Measurements from ENCODE around the gene MUC4. TPM values are rescaled to one million over a fixed set of nuclear protein-coding genes. Genes with fewer than 3 reads are reported as not detected.
A peak's percentile ranks its signal among the peaks of the same experiment; 100 is the strongest.
"Not testable (repeated sequence)": the region's sequence is repeated elsewhere in the genome, so short reads cannot be mapped to it uniquely, and the experiment has no call there.

The MUC4 gene
- total and polyA plus RNA-seq, 3 experiments from 2014 or later: 0.24 to 0.35 TPM; not detected in 1

DNA sequence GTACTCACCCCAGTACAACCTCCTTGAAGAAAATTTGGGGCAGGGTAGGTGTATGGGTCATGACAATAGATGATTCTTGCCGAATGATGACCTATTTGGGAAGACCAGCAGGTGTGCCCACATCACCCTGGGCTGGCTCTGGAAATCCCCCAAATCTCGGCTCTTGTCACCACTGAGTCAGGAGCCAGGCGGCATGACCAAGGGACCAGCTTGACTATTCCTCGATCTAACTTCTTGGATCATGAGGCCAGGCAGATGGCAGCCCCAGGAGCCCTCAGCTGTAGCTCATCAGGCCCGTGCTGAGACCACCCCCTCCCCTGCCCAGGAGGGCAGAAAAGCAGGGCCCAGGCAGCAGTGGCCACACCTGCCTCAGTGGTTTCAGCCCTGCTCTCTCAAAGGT, 9.2 kb upstream of the MUC4 start:
- H3K9me3 Mint-ChIP-seq: no peaks in the 10 kb centered on the region
- no peaks in the 10 kb centered on the region for H3K36me3 ChIP-seq (ENCODE audit: insufficient read depth, low read length)
- CTCF ChIA-PET: no interaction called here
- no peaks in the 10 kb centered on the region for H3K4me1 ChIP-seq (ENCODE audit: insufficient read depth, low read length)
- POLR2A ChIA-PET: no interaction called here
- H3K27me3 ChIP-seq (ENCODE audit: insufficient read depth, low read length, poor library complexity, severe bottlenecking): no peaks in the 10 kb centered on the region
- H3K9me3 ChIP-seq (ENCODE audit: low read length): no peaks in the 10 kb centered on the region
- H3K27me3 Mint-ChIP-seq: peaks cover 2 to 22% of the 10 kb centered on the region in 2 donors
- no peak for DNase-seq
- no peak overlapping the region for H3K27ac ChIP-seq (ENCODE audit: low read depth, low read length)
- no peaks in the 10 kb centered on the region for H3K4me1 Mint-ChIP-seq
- no peak overlapping the region for H3K4me3 Mint-ChIP-seq
- no peak overlapping the region for H3K27ac Mint-ChIP-seq
- no peaks in the 10 kb centered on the region for H3K36me3 Mint-ChIP-seq
- no peak overlapping the region for H3K4me3 ChIP-seq (ENCODE audit: low read length)

DNA sequence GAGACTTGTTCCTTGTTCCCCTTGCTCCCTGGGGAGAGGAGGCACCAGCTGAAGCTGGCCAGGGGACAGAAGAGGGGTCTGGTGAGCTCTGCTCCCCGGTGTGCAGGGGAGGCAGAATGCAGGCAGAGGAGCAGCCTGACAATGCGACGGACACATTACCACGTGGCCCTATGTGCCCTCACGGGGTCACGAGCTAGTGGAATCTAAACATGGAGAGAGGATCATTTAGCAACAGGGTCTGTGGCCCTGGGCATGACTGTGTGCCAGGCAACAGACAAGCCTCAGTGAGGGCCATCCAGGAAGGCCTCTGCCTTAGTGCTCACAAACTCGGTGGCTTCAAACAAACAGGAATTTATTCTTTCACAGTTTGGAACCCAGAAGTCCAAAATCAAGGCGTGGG, 8.5 kb upstream of the MUC4 start:
- ChIA-PET POLR2A (no interaction called here), CTCF (no interaction called here)
- Histone ChIP-seq H3K27me3 (ENCODE audit: insufficient read depth, low read length, poor library complexity, severe bottlenecking) (no peaks in the 10 kb centered on the region), H3K9me3 (ENCODE audit: low read length) (no peaks in the 10 kb centered on the region), H3K4me3 (ENCODE audit: low read length) (no peak overlapping the region), H3K4me1 (ENCODE audit: insufficient read depth, low read length) (no peaks in the 10 kb centered on the region), H3K36me3 (ENCODE audit: insufficient read depth, low read length) (no peaks in the 10 kb centered on the region), H3K27ac (ENCODE audit: low read depth, low read length) (no peak overlapping the region)
- no peaks in the 10 kb centered on the region for H3K9me3 Mint-ChIP-seq
- no peak overlapping the region for H3K4me3 Mint-ChIP-seq
- H3K27me3 Mint-ChIP-seq: peaks cover 2 to 22% of the 10 kb centered on the region in 2 donors
- H3K4me1 Mint-ChIP-seq: no peaks in the 10 kb centered on the region
- no peaks in the 10 kb centered on the region for H3K36me3 Mint-ChIP-seq
- H3K27ac Mint-ChIP-seq: no peak overlapping the region
- DNase-seq: no peak

- Mint-ChIP-seq H3K36me3 (no peaks in the 10 kb centered on the region), H3K27ac (no peak overlapping the region), H3K9me3 (no peaks in the 10 kb centered on the region), H3K27me3 (peaks cover 4 to 15% of the 10 kb centered on the region in 2 donors), H3K4me1 (no peaks in the 10 kb centered on the region), H3K4me3 (no peak overlapping the region)
- Histone ChIP-seq H3K9me3 (ENCODE audit: low read length) (no peaks in the 10 kb centered on the region), H3K27ac (ENCODE audit: low read depth, low read length) (no peak overlapping the region), H3K36me3 (ENCODE audit: insufficient read depth, low read length) (no peaks in the 10 kb centered on the region), H3K4me3 (ENCODE audit: low read length) (no peak overlapping the region), H3K27me3 (ENCODE audit: insufficient read depth, low read length, poor library complexity, severe bottlenecking) (no peaks in the 10 kb centered on the region), H3K4me1 (ENCODE audit: insufficient read depth, low read length) (no peaks in the 10 kb centered on the region)
- no peak for DNase-seq
- ChIA-PET POLR2A (no interaction called here), CTCF (no interaction called here)
These were observed 6.6 kb upstream of the MUC4 start for GRCh38 chr3:195818301-195818700.

DNA sequence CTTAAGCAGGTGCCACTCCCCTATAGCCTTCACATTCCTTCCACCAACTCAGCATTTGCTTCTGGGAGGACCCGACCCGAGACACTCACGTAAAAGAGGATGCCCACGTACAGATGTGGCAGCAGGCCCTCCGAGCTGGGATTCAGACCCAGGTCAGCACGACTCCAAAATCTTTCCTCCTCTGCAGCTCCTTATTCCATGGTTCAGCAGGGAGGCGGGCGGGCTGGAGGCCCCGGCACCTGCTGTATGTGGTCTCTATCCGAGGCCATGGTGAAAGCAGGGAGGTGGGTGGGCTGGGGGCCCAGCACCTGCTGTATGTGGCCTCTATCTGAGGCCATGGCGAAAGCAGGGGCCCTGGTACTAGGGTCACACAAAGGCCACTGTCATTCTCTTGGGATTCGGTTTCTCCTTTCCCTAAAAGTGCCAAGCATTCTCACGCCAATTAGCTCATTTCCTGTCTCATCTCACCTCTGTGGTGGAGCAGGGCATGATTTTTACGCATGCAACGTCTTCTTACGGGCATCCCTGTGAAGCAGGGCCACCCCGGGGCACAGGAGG, 5.9 kb upstream of the MUC4 start:
- H3K36me3 Mint-ChIP-seq: no peaks in the 10 kb centered on the region
- Histone ChIP-seq H3K9me3 (ENCODE audit: low read length) (no peaks in the 10 kb centered on the region), H3K36me3 (ENCODE audit: insufficient read depth, low read length) (no peaks in the 10 kb centered on the region), H3K4me3 (ENCODE audit: low read length) (no peak overlapping the region), H3K27ac (ENCODE audit: low read depth, low read length) (no peak overlapping the region), H3K4me1 (ENCODE audit: insufficient read depth, low read length) (no peaks in the 10 kb centered on the region), H3K27me3 (ENCODE audit: insufficient read depth, low read length, poor library complexity, severe bottlenecking) (no peaks in the 10 kb centered on the region)
- CTCF ChIA-PET: no interaction called here
- POLR2A ChIA-PET: no interaction called here
- no peaks in the 10 kb centered on the region for H3K9me3 Mint-ChIP-seq
- no peak overlapping the region for H3K4me3 Mint-ChIP-seq
- no peaks in the 10 kb centered on the region for H3K4me1 Mint-ChIP-seq
- DNase-seq: peak in 1 of 5 donors; percentile 30
- peak overlapping the region in 1 of 8 donors; percentile 88 for H3K27ac Mint-ChIP-seq
- peaks cover 4 to 13% of the 10 kb centered on the region in 2 donors for H3K27me3 Mint-ChIP-seq

- H3K4me1 ChIP-seq (ENCODE audit: insufficient read depth, low read length); H3K4me3 ChIP-seq (ENCODE audit: low read length); H3K27me3 Mint-ChIP-seq; CTCF ChIA-PET; H3K9me3 ChIP-seq (ENCODE audit: low read length); DNase-seq; H3K4me1 Mint-ChIP-seq; H3K9me3 Mint-ChIP-seq; H3K27ac ChIP-seq (ENCODE audit: low read depth, low read length); H3K27me3 ChIP-seq (ENCODE audit: insufficient read depth, low read length, poor library complexity, severe bottlenecking); H3K36me3 ChIP-seq (ENCODE audit: insufficient read depth, low read length); POLR2A ChIA-PET; H3K4me3 Mint-ChIP-seq; H3K36me3 Mint-ChIP-seq: not testable (repeated sequence)
- H3K27ac Mint-ChIP-seq: peak overlapping the region in 2 of 8 donors; percentile 9 to 46
These were observed 4.7 kb upstream of the MUC4 start for GRCh38 chr3:195816276-195816913.

GRCh38 chr3:195815169-195815771, 3.5 kb upstream of the MUC4 start:
- H3K36me3 Mint-ChIP-seq: no peaks in the 10 kb centered on the region
- no peaks in the 10 kb centered on the region for H3K9me3 Mint-ChIP-seq
- H3K27ac Mint-ChIP-seq: no peak overlapping the region
- Histone ChIP-seq H3K4me1 (ENCODE audit: insufficient read depth, low read length) (no peaks in the 10 kb centered on the region), H3K9me3 (ENCODE audit: low read length) (no peaks in the 10 kb centered on the region), H3K36me3 (ENCODE audit: insufficient read depth, low read length) (no peaks in the 10 kb centered on the region), H3K4me3 (ENCODE audit: low read length) (no peak overlapping the region), H3K27me3 (ENCODE audit: insufficient read depth, low read length, poor library complexity, severe bottlenecking) (no peaks in the 10 kb centered on the region), H3K27ac (ENCODE audit: low read depth, low read length) (peak overlapping the region; percentile 9)
- ChIA-PET POLR2A (no interaction called here), CTCF (no interaction called here)
- H3K4me1 Mint-ChIP-seq: no peaks in the 10 kb centered on the region
- no peak overlapping the region for H3K4me3 Mint-ChIP-seq
- peaks cover 4 to 5% of the 10 kb centered on the region in 2 donors for H3K27me3 Mint-ChIP-seq
- DNase-seq: no peak

- Histone ChIP-seq H3K36me3 (ENCODE audit: insufficient read depth, low read length) (no peaks in the 10 kb centered on the region), H3K4me1 (ENCODE audit: insufficient read depth, low read length) (no peaks in the 10 kb centered on the region), H3K27me3 (ENCODE audit: insufficient read depth, low read length, poor library complexity, severe bottlenecking) (no peaks in the 10 kb centered on the region), H3K4me3 (ENCODE audit: low read length) (no peak overlapping the region), H3K27ac (ENCODE audit: low read depth, low read length) (no peak overlapping the region), H3K9me3 (ENCODE audit: low read length) (no peaks in the 10 kb centered on the region)
- no peak for DNase-seq
- peak overlapping the region in 1 of 8 donors; percentile 83 for H3K27ac Mint-ChIP-seq
- H3K9me3 Mint-ChIP-seq: no peaks in the 10 kb centered on the region
- peaks cover 4 to 8% of the 10 kb centered on the region in 2 donors for H3K27me3 Mint-ChIP-seq
- H3K36me3 Mint-ChIP-seq: no peaks in the 10 kb centered on the region
- H3K4me1 Mint-ChIP-seq: no peaks in the 10 kb centered on the region
- POLR2A ChIA-PET: interaction anchor here (0.6 kb wide), 1 partner anchor 804 kb away, joined by 3 read pairs; no protein-coding TSS in a partner anchor
- CTCF ChIA-PET: interaction anchor here (1.2 kb wide), 1 partner anchor 46 kb away, joined by 3 read pairs; no protein-coding TSS in a partner anchor
- no peak overlapping the region for H3K4me3 Mint-ChIP-seq
These were observed 2.3 kb upstream of the MUC4 start for GRCh38 chr3:195813916-195814640.

DNA sequence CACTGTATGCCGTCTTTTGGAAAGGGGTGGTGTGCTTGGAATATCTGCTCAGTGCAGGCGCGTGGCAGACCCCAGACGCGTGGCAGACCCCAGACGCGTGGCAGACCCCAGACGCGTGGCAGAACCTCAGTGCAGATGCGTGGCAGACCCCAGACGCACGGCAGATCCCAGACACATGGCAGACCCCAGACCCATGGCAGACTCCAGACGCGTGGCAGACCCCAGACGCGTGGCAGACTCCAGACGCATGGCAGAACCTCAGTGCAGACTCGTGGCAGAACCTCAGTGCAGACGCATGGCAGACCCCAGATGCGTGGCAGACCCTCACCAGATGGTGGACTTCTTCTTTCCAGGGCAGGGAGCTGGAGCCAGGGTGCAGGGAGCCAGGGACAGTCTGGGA, 637 bp upstream of the MUC4 start:
- no peaks in the 10 kb centered on the region for H3K4me1 Mint-ChIP-seq
- Histone ChIP-seq H3K27ac (ENCODE audit: low read depth, low read length) (no peak overlapping the region), H3K4me1 (ENCODE audit: insufficient read depth, low read length) (no peaks in the 10 kb centered on the region), H3K36me3 (ENCODE audit: insufficient read depth, low read length) (no peaks in the 10 kb centered on the region), H3K4me3 (ENCODE audit: low read length) (no peak overlapping the region), H3K9me3 (ENCODE audit: low read length) (no peaks in the 10 kb centered on the region), H3K27me3 (ENCODE audit: insufficient read depth, low read length, poor library complexity, severe bottlenecking) (no peaks in the 10 kb centered on the region)
- DNase-seq: no peak
- no peaks in the 10 kb centered on the region for H3K9me3 Mint-ChIP-seq
- CTCF ChIA-PET: no interaction called here
- no peak overlapping the region for H3K27ac Mint-ChIP-seq
- no peak overlapping the region for H3K4me3 Mint-ChIP-seq
- H3K27me3 Mint-ChIP-seq: peaks cover 4 to 8% of the 10 kb centered on the region in 2 donors
- POLR2A ChIA-PET: no interaction called here
- no peaks in the 10 kb centered on the region for H3K36me3 Mint-ChIP-seq
